Skeletal muscle tissue (tissue), 4 donors: Measurements from ENCODE around the gene VAC14. TPM values are rescaled to one million over a fixed set of nuclear protein-coding genes. Genes with fewer than 3 reads are reported as not detected.
"Not testable (repeated sequence)": the region's sequence is repeated elsewhere in the genome, so short reads cannot be mapped to it uniquely, and the experiment has no call there.

Experiments
- H3K27ac ChIP-seq: one replicate; pipeline ENCODE4 v1.7.0; 2013; ENCODE audit warnings: mild to moderate bottlenecking, low read depth, low read length, inconsistent platforms
- H3K27me3 ChIP-seq, 3 donors: one replicate each; pipeline ENCODE4 v1.7.0; 2013; ENCODE audit warnings: low read length in 3 of 3; ENCODE audit not compliant: control insufficient read depth in 3 of 3, insufficient read depth in 3 of 3
- H3K36me3 ChIP-seq, 3 donors: one replicate each; pipeline ENCODE4 v1.7.0; 2013; ENCODE audit warnings: low read length in 3 of 3; ENCODE audit not compliant: control insufficient read depth in 3 of 3, insufficient read depth in 3 of 3
- H3K4me1 ChIP-seq, 3 donors: one replicate each; pipeline ENCODE4 v1.7.0; 2013; ENCODE audit warnings: low read length in 3 of 3, mild to moderate bottlenecking in 3 of 3; ENCODE audit not compliant: control insufficient read depth in 3 of 3, insufficient read depth in 3 of 3
- H3K4me3 ChIP-seq, 3 donors: one replicate each; pipeline ENCODE4 v1.7.0; 2013; ENCODE audit warnings: low read length in 3 of 3
- H3K9ac ChIP-seq, 3 donors: one replicate each; pipeline ENCODE4 v1.7.0; 2013; ENCODE audit warnings: low read length in 3 of 3, mild to moderate bottlenecking in 3 of 3, moderate library complexity in 2 of 3, low read depth in 1 of 3
- H3K9me3 ChIP-seq, 3 donors: one replicate each; pipeline ENCODE4 v1.7.0; 2013; ENCODE audit warnings: low read length in 3 of 3; ENCODE audit not compliant: control insufficient read depth in 3 of 3
- total RNA-seq: library from RNA; depleted of rRNA; stranded (reverse); fragments of >200 nt; gene quantifications from one replicate; pipeline ENCODE4 v1.2.3, GENCODE V29; 2014
- donor health status: Osteomylitis.

The VAC14 gene
- total RNA-seq, 1 donor from 2014 or later = 15.1 TPM

DNA sequence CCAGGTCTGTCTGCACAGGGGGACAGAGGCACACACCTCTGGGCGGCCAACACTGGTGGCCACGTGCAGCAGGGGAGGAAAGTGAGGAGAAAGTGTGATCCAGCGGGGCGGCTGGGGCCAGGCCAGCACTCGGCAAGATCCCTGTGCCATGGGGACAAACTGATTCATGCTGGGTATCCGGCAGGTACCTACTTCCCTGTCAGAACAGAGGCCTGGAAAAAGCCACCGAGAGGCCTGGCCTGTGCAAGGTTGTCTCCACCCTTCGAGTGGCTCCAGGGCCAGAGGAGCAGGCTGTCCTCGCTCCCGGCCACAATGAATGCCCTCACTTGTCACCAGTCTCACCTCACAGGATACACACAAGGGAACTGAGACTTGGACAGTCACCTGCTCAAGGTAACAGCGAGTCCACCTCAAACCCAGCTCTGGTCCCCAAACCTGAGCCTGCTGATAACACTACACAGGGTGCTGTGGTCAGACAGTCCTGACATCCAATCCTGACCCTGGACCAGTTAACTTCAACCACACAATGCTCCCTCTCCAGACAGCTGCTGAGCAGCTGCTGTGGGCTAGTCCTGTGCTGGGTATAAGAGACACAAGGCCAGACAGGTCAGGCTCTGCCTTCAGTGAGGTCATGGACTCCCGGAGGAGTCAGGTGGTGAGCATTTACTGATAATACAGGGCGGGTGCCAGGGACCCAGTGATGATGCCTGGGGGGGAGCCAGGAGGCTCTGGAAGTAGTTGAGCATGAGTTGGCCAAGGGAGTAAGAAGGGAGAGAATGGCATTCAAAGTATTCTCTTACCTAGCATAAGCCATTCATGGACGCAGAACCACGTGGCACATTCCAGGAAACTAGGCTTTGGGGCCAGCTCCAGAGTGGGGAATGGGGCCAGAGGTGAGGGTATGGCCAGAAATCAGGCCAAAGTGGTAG is 53.0 kb downstream of the VAC14 start:
- Histone ChIP-seq H3K27me3 (no peaks in the 10 kb centered on the region), H3K4me1 (peaks cover 73 to 96% (median 85%) of the 10 kb centered on the region in 3 donors), H3K9me3 (no peaks in the 10 kb centered on the region), H3K4me3 (no peak overlapping the region), H3K36me3 (peaks cover 0 to 2% (median 1%) of the 10 kb centered on the region in 3 donors), H3K9ac (no peak overlapping the region), H3K27ac (peak overlapping the region; percentile 57)

DNA sequence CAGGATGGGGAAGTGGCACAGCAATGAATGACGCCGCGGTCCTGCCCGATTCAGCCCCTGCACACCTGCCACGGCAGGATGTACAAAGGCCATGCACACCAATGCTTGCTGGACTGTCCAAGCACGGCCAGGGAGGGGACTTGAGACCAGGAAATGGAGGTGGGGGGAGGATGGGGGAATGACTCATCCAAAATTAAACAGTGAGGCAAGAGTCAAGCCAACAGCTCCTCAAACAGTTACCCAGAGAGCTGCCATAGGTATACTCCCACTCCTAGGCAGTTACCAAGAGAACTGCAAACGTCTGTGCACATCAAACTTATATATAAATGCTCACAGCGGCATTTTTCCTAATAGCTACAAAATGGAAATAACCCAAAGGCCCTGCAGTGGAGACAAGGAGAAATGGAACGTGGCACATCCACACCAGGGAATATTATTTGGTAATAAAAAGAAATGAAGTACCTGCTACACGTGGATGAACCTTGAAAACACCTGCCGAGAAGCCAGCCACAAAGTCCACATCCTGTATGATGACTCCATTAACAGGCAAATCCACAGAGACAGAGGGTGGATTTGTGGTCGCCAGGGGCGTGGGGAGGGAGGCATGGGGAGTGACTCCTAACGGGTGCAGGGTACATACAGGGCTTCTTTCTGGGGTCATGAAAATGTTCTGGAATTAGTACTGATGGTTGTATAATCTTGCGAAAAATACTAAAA is 54.1 kb downstream of the VAC14 start:
- Histone ChIP-seq H3K9ac (peak overlapping the region; percentile 41 to 62 (median 51)), H3K4me3 (peak overlapping the region in 2 of 3 donors; percentile 0 to 19), H3K9me3 (no peaks in the 10 kb centered on the region), H3K27ac (peak overlapping the region; percentile 80), H3K36me3 (peaks cover 0 to 2% (median 2%) of the 10 kb centered on the region in 3 donors), H3K27me3 (no peaks in the 10 kb centered on the region), H3K4me1 (peaks cover 62 to 85% (median 74%) of the 10 kb centered on the region in 3 donors)

DNA sequence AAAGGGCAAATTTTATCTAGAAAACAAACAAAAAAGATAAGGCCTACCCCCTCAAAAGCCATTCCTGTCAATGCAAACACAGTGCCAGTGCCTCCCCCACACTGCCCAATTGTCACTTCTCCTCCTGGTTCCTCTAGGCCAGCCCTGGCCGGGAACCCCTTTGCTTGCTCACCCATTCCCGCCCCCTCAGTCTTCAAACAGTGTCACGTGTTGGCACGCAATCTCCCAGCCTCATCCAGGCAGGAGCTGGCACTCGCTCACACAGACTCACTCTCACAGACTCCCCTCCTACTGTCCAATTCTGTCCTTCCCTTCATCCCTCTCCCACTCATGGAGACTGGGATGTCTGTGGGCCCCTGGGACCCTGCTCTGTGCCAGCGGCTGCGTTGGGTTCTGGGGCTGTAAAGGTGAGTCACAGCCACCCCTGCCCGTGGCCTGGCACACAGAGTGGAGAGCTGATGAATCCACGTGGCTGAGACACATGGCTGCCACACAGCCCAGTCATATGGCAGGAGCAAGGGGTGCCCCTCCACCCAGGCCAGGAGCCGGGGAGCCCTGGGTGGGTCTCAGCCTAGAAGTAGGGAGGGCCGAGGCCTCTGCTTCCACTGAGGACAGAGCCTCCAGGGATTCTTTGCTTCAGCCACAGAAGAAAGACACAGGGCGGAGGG is 54.8 kb downstream of the VAC14 start:
- peak overlapping the region; percentile 80 for H3K27ac ChIP-seq
- peaks cover 55 to 78% (median 67%) of the 10 kb centered on the region in 3 donors for H3K4me1 ChIP-seq
- H3K9ac ChIP-seq = peak overlapping the region; percentile 41 to 62 (median 51)
- H3K36me3 ChIP-seq = peaks cover 0 to 3% (median 2%) of the 10 kb centered on the region in 3 donors
- H3K4me3 ChIP-seq = peak overlapping the region in 2 of 3 donors; percentile 0 to 19
- no peaks in the 10 kb centered on the region for H3K27me3 ChIP-seq
- H3K9me3 ChIP-seq = no peaks in the 10 kb centered on the region

DNA sequence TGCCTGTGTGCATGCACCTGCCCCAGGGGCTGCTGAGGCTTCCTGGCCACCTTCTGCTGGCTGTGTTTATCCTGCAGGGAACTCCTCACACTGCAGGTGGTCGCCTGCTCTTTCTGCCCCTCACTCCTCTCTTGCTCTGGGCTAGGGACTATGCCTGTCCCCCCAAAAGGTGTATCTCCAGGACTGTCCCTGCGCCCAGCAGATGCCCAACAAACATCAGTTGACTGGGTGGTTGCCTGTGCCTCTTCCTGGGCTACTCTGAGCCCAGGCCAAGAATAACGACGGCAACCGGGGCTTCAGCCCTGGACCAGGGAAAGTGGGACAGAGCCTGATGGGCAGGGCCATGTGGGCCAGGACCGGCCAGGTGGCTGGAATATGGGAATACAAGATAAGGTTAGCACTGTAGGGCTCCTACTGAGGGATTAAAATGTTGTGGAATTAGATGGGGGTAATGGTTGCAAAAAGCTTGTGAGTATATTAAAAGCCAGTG is 55.4 kb downstream of the VAC14 start:
- Histone ChIP-seq H3K4me3 (no peak overlapping the region), H3K27me3 (no peaks in the 10 kb centered on the region), H3K9me3 (no peaks in the 10 kb centered on the region), H3K4me1 (peaks cover 49 to 72% (median 63%) of the 10 kb centered on the region in 3 donors), H3K36me3 (peaks cover 0 to 7% (median 5%) of the 10 kb centered on the region in 3 donors), H3K9ac (peak overlapping the region in 1 of 3 donors; percentile 41), H3K27ac (peak overlapping the region; percentile 80)

DNA sequence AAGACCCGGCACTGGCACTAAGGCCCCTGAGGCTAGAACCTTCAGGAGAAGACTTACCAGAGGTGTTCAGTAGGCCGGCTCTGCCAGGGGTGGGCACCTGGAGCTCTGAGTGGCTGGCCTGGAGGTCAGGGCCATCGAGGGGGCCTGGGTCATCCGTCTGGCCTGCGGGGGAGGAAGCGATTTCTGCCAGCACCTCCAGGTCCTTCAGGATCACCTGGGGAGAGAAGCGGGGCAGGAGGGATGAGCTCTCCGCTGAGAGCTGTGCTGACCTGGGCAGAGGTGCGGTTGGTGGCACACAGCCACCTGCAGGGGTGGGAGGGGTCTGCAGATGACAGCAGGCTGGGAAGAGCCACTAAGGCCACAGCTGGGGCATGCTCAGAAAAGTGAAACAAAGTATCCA is 56.6 kb downstream of the VAC14 start:
- Histone ChIP-seq H3K9me3 (no peaks in the 10 kb centered on the region), H3K27me3 (no peaks in the 10 kb centered on the region), H3K4me1 (peaks cover 37 to 60% (median 53%) of the 10 kb centered on the region in 3 donors), H3K27ac (no peak overlapping the region), H3K4me3 (no peak overlapping the region), H3K9ac (no peak overlapping the region), H3K36me3 (peaks cover 0 to 7% (median 5%) of the 10 kb centered on the region in 3 donors)

DNA sequence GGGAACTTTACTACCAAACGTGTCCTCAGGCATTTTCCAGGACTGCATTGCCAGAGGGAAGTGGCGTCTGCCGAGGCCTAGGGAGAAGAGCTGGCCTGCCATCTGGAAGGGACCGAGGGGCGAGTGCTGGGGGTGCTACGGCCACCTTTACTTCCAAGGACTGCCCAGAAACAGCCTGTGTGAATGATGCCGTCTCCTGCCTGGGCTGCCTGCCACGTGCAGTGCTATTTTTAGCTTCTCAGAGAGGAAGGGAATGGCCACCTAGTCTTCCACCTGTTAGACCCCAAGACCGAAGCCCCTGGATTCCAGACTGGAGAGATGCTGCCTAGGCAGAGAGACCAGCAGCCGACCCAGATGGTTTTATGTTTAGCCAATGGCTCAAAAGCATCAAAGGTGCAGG is 57.2 kb downstream of the VAC14 start:
- Histone ChIP-seq H3K36me3 (peaks cover 0 to 7% (median 5%) of the 10 kb centered on the region in 3 donors), H3K27me3 (no peaks in the 10 kb centered on the region), H3K9ac (peak overlapping the region in 1 of 3 donors; percentile 45), H3K27ac (no peak overlapping the region), H3K9me3 (no peaks in the 10 kb centered on the region), H3K4me3 (peak overlapping the region in 1 of 3 donors; percentile 13), H3K4me1 (peaks cover 40 to 59% (median 57%) of the 10 kb centered on the region in 3 donors)

DNA sequence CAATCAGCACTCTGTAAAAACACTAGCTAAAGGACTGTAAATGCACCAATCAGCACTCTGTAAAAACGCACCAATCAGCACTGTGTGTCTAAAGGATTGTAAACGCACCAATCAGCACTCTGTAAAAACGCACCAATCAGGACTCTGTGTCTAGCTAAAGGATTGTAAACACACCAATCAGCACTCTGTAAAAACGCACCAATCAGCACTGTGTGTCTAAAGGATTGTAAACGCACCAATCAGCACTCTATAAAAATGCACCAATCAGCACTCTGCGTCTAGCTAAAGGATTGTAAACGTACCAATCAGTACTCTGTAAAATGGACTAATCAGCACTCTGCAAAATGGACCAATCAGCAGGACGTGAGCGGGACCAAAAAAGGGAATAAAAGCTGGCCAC is 58.0 kb downstream of the VAC14 start:
- H3K4me3 ChIP-seq, H3K36me3 ChIP-seq, H3K27ac ChIP-seq, H3K9ac ChIP-seq, H3K27me3 ChIP-seq, H3K9me3 ChIP-seq: not testable (repeated sequence)
- H3K4me1 ChIP-seq = peaks cover 48 to 61% (median 57%) of the 10 kb centered on the region in 3 donors

DNA sequence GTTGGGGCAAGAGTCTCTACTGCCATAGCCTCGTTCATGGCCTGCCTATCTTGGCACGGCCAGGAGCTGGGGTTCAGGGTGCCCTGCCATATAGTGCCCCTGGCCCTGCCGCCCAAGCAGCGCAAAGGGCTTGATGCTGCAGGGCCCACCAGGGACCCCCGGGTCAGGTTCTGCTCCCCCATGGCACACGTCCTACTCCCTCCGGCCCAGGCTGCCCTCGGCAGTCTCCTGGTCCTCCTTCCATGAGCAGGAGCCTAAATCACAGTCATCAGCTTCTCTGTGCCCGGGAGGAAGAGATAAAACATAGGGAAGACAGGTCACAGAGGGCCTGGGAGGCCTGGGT is 59.2 kb downstream of the VAC14 start:
- Histone ChIP-seq H3K9ac (no peak overlapping the region), H3K27ac (no peak overlapping the region), H3K4me1 (peaks cover 52 to 61% (median 57%) of the 10 kb centered on the region in 3 donors), H3K27me3 (no peaks in the 10 kb centered on the region), H3K36me3 (peaks cover 0 to 7% (median 5%) of the 10 kb centered on the region in 3 donors), H3K4me3 (no peak overlapping the region), H3K9me3 (no peaks in the 10 kb centered on the region)

DNA sequence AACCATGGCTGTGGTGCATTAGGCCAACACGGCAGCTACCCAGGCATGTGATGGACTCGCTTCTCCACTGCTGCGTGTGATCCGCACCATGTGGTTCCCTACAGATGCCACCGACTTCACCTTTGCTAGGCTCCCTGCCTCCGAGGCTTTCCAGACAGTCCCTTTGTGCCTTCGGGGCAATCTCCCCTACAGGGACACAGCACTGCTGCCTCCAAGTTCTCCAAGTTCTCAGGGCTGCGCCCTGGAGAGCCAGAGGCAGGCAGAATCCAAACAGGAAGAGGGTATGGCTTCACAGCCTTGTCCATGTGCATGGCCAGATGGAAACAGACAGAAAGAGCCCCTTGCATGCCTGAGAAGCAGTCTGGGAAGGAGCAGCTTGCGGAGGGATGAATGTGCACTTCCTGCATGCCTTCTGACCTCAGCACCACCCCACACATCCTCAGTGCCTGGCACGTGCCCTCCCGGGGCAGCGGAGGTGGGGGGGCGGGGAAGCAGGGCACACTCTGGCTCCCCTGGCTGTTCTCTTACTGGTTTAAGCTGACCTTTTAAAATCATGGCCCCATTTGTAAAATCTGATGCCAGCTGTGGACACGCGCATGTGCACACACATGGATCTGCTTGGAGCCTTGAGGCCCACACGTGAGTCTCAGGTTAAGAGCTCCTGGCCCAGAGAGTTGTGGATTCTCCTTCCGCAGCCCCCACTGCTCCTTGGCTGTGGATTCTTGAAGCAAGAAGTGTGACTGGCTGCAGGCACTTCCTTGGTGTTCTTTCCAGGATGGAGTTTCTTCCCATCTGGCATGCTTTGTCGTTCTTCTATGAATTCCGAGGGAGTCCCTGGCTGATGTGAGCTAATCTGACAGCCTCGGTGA is 59.8 kb downstream of the VAC14 start:
- Histone ChIP-seq H3K9me3 (no peaks in the 10 kb centered on the region), H3K36me3 (peaks cover 0 to 7% (median 5%) of the 10 kb centered on the region in 3 donors), H3K27ac (no peak overlapping the region), H3K9ac (no peak overlapping the region), H3K4me3 (no peak overlapping the region), H3K27me3 (no peaks in the 10 kb centered on the region), H3K4me1 (peaks cover 52 to 61% (median 57%) of the 10 kb centered on the region in 3 donors)
